A549 (cell line): ENCODE measurements around the gene LRRC36. TPM values are rescaled to one million over a fixed set of nuclear protein-coding genes. Genes with fewer than 3 reads are reported as not detected.

ENCODE experiments used
- ATAC-seq, 2 experiments: fragments of 200-7000 bp in 1 of 2; fragments of >200 bp in 1 of 2; cut with Nextera tagmentation in 1 of 2; cut with Tn5 transposase in 1 of 2; 3 replicates each; pipeline versions ENCODE4 v1.8.0 to v1.9.1; 2018 to 2020; ENCODE audit warnings: mild to moderate bottlenecking in 1 of 2, moderate library complexity in 1 of 2
- CTCF ChIA-PET: fragments of 300-600 bp; sonication (Branson Sonifier 250); formaldehyde crosslinking; extraction: SDS; loops from one replicate; lab custom pipeline; 2021; ENCODE audit warnings: antibody characterized with exemption, inconsistent platforms; lab: Yijun Ruan, JAX
- POLR2A ChIA-PET: fragments of 350-600 bp; formaldehyde crosslinking; extraction: SDS; loops from one replicate; lab custom pipeline; 2021; ENCODE audit warnings: antibody characterized with exemption, inconsistent platforms; lab: Yijun Ruan, JAX
- DNase-seq, 2 experiments: peaks; one replicate each; pipeline versions ENCODE4 v3.0.0 to v3.0.0-alpha.2; 2011 to 2016; ENCODE audit warnings: low read depth in 1 of 2, low spot score in 1 of 2
- FAIRE-seq: peaks from 2 replicates; lab custom pipeline; 2011; peaks lifted over from hg19 to GRCh38; lab: Jason Lieb, UNC
- H3K27ac ChIP-seq, 2 experiments: fragments of >200 bp; sonication (Bioruptor Twin); formaldehyde crosslinking; 3 replicates each; pipeline ENCODE4 v1.5.1; 2016 to 2017
- H3K4me1 ChIP-seq: fragments of >200 bp; sonication (Bioruptor Twin); formaldehyde crosslinking; 3 replicates; pipeline ENCODE4 v1.6.1; 2016
- H3K4me2 ChIP-seq: fragments of >200 bp; sonication (Bioruptor Twin); formaldehyde crosslinking; 3 replicates; pipeline ENCODE4 v1.6.1; 2016
- H3K4me3 ChIP-seq: fragments of >200 bp; sonication (Bioruptor Twin); formaldehyde crosslinking; 3 replicates; pipeline ENCODE4 v1.5.1; 2016
- H3K9me3 ChIP-seq: fragments of >200 bp; sonication (Bioruptor Twin); formaldehyde crosslinking; 3 replicates; pipeline ENCODE4 v1.6.1; 2016
- BCL3 ChIP-seq: fragments of >200 bp; sonication (Bioruptor Twin); formaldehyde crosslinking; IDR thresholded peaks from 3 replicates; pipeline ENCODE4 v1.6.1; 2016
- BHLHE40 ChIP-seq: IDR thresholded peaks from 2 replicates; pipeline ENCODE4 v1.6.1; 2012; ENCODE audit warnings: low read depth, low read length, inconsistent platforms
- CBX2 ChIP-seq: fragments of 200-600 bp; sonication (generic); IDR thresholded peaks from 2 replicates; pipeline ENCODE4 v1.6.1; 2016; ENCODE audit warnings: low read depth, mild to moderate bottlenecking, borderline replicate concordance
- CBX8 ChIP-seq: fragments of 200-600 bp; sonication (generic); IDR thresholded peaks from 2 replicates; pipeline ENCODE4 v1.6.1; 2016
- CEBPB ChIP-seq, 2 experiments: fragments of >200 bp in 1 of 2; sonication (Bioruptor Twin) in 1 of 2; formaldehyde crosslinking in 1 of 2; IDR thresholded peaks; 2 replicates each; pipeline ENCODE4 v1.6.1; 2012 to 2016
- CHD2 ChIP-seq: fragments of 150-350 bp; IDR thresholded peaks from 2 replicates; pipeline ENCODE4 v1.6.1; 2014; ENCODE audit warnings: low read length; ENCODE audit not compliant: partially characterized antibody
- CHD4 ChIP-seq: fragments of 200-600 bp; sonication (generic); IDR thresholded peaks from 2 replicates; pipeline ENCODE4 v1.6.1; 2016; ENCODE audit warnings: antibody characterized with exemption, mild to moderate bottlenecking, borderline replicate concordance
- CTCF ChIP-seq: fragments of >200 bp; sonication (Bioruptor Twin); formaldehyde crosslinking; IDR thresholded peaks from 3 replicates; pipeline ENCODE4 v1.5.1; 2016
- FOSL2 ChIP-seq, 2 experiments: fragments of 450-650 bp in 1 of 2; fragments of >200 bp in 1 of 2; sonication (Bioruptor Twin) in 1 of 2; formaldehyde crosslinking; IDR thresholded peaks; 2 replicates each; pipeline versions ENCODE4 v1.5.0 to v1.6.1; 2016 to 2020; ENCODE audit warnings: mild to moderate bottlenecking in 1 of 2, moderate library complexity in 1 of 2
- FOXS1 ChIP-seq: fragments of 250-450 bp; sonication (Bioruptor Pico); IDR thresholded peaks from 2 replicates; pipeline ENCODE4 v1.5.0; 2020; ENCODE audit warnings: mild to moderate bottlenecking, moderate library complexity
- HES2 ChIP-seq: fragments of >200 bp; sonication (Bioruptor Twin); formaldehyde crosslinking; IDR thresholded peaks from 2 replicates; pipeline ENCODE4 v1.6.1; 2016
- HOXB13 ChIP-seq: fragments of 250-450 bp; sonication (Bioruptor Pico); IDR thresholded peaks from 2 replicates; pipeline ENCODE4 v1.5.0; 2020; ENCODE audit warnings: low read depth, mild to moderate bottlenecking, moderate library complexity
- JUNB ChIP-seq: fragments of >200 bp; sonication (Bioruptor Twin); formaldehyde crosslinking; IDR thresholded peaks from 2 replicates; pipeline ENCODE4 v1.6.1; 2016
- MAZ ChIP-seq: fragments of 150-350 bp; IDR thresholded peaks from 2 replicates; pipeline ENCODE4 v1.6.1; 2014; ENCODE audit warnings: antibody characterized with exemption, low read depth, low read length, borderline replicate concordance
- NR3C1 ChIP-seq: fragments of >200 bp; sonication (Bioruptor Twin); formaldehyde crosslinking; IDR thresholded peaks from 3 replicates; pipeline ENCODE4 v1.6.1; 2017
- POLR2A ChIP-seq: IDR thresholded peaks from 2 replicates; pipeline ENCODE4 v1.6.1; 2012; ENCODE audit warnings: mild to moderate bottlenecking, low read length
- POLR2AphosphoS2 ChIP-seq: conservative IDR thresholded peaks from 2 replicates; pipeline ENCODE4 v1.6.1; 2012; ENCODE audit warnings: low read length, improper control_type of control experiment, inconsistent platforms
- RFX5 ChIP-seq: fragments of 450-650 bp; IDR thresholded peaks from 2 replicates; pipeline ENCODE4 v1.7.1; 2014; ENCODE audit warnings: antibody characterized with exemption, mild to moderate bottlenecking, moderate library complexity
- TP53 ChIP-seq: fragments of 250-450 bp; sonication (Bioruptor Pico); IDR thresholded peaks from 2 replicates; pipeline ENCODE4 v1.5.0; 2021; ENCODE audit warnings: mild to moderate bottlenecking, moderate library complexity
- ZNF302 ChIP-seq: fragments of 250-450 bp; sonication (Bioruptor Pico); IDR thresholded peaks from 2 replicates; pipeline ENCODE4 v1.9.0; 2021; ENCODE audit warnings: inconsistent platforms, mild to moderate bottlenecking, moderate library complexity
- ZSCAN20 ChIP-seq: fragments of 250-450 bp; sonication (Bioruptor Pico); IDR thresholded peaks from 2 replicates; pipeline ENCODE4 v1.8.0; 2022; ENCODE audit warnings: mild to moderate bottlenecking, moderate library complexity
- WGBS: methylation state at CpG from one replicate; pipeline ENCODE4 v1.1.6; 2017; ENCODE audit errors: missing lambda C conversion rate; 5-methylcytosine and 5-hydroxymethylcytosine counted together
- polyA plus RNA-seq, 4 experiments: library from polyadenylated mRNA; depleted of rRNA in 3 of 4; stranded (reverse); fragments of >200 nt; fragmentation: RNase III in 1 of 4; extraction: RNeasy Plus Mini Kit Qiagen cat#74134 plus additional on column Dnase treatment in 1 of 4; gene quantifications; 2 replicates in 3 of 4; 3 replicates in 1 of 4; pipeline ENCODE4 v1.2.3, GENCODE V29; 2011 to 2017
- TF ChIP-seq, protein P1 (sequence below): IDR thresholded peaks from 2 replicates; pipeline ENCODE4 v1.6.1; 2012; ENCODE audit warnings: low read depth, borderline replicate concordance
- TF ChIP-seq, protein P2 (sequence below): fragments of 200-600 bp; sonication (generic); IDR thresholded peaks from 2 replicates; pipeline ENCODE4 v1.6.1; 2016; ENCODE audit warnings: antibody characterized with exemption, mild to moderate bottlenecking, moderate library complexity

The LRRC36 gene
- polyA plus RNA-seq, 2 of the 4 experiments (the other 2 are of a cell fraction): 0.48 to 0.57 TPM

GRCh38 chr16:67431775-67432505 lies 105.3 kb downstream of the LRRC36 start:
- no peaks in the 10 kb centered on the region for H3K9me3 ChIP-seq
- DNase-seq: no peak
- H3K4me2 ChIP-seq: peak overlapping the region; percentile 98
- no peak for ATAC-seq
- H3K27ac ChIP-seq: peak overlapping the region; percentile 63 to 76; a peak in 5 of 6 replicates
- H3K4me1 ChIP-seq: peaks cover 9% of the 10 kb centered on the region; the same call in 2 of the 3 replicates
- no peak for FAIRE-seq
- CTCF ChIA-PET: interaction anchor here (0.8 to 4.4 kb wide), 7 partner anchors 10 to 34 kb away, joined by 3 to 19 read pairs (median 3); partner anchors contain the start of gene ZDHHC1
- POLR2A ChIA-PET: interaction anchor here (0.6 to 0.7 kb wide), 2 partner anchors 19 to 34 kb away, joined by 3 to 4 read pairs; no protein-coding TSS in a partner anchor
- WGBS: 84% methylated on average over 9 of the region's 13 CpGs
- TF ChIP-seq CBX2 (no peak), FOSL2 (IDR thresholded peaks at IDR 0.05) (no peak), FOSL2 (CRISPR knock-in tag; IDR thresholded peaks at IDR 0.05) (no peak), ZNF302 (CRISPR knock-in tag) (no peak), HES2 (no peak), JUNB (no peak), TP53 (CRISPR knock-in tag) (no peak), CEBPB (IDR thresholded peaks at IDR 0.05) (no peak), POLR2AphosphoS2 (no peak)
- TF ChIP-seq, protein P1, sequence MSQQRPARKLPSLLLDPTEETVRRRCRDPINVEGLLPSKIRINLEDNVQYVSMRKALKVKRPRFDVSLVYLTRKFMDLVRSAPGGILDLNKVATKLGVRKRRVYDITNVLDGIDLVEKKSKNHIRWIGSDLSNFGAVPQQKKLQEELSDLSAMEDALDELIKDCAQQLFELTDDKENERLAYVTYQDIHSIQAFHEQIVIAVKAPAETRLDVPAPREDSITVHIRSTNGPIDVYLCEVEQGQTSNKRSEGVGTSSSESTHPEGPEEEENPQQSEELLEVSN: no peak
- H3K4me3 ChIP-seq: peak overlapping the region; percentile 59

DNA sequence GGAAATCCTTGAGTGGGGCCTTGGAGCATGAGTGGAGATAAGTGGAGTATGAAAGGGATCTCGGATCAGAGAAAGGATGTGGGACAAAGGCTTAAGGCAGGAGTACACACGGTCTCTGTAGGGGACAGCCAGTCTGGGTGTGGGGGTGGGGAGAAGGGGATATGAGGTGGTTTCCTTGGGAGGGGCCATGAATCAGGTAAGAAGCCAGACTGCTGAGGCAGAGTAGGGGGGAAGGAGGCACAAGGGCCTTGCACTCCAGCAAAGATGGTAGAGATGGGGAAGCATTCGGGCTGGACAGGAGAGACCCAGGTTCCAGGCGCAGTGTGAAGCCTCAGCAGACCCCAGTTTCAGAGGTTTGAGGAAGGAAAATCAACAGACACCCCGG lies 105.9 kb downstream of the LRRC36 start:
- ChIA-PET CTCF (interaction anchor here (0.8 to 4.4 kb wide), 5 partner anchors 9 to 33 kb away, joined by 3 to 19 read pairs (median 4); partner anchors contain the start of gene ZDHHC1), POLR2A (interaction anchor here (0.7 kb wide), 1 partner anchor 33 kb away, joined by 3 read pairs; no protein-coding TSS in a partner anchor)
- Histone ChIP-seq H3K4me1 (peaks cover 9% of the 10 kb centered on the region; the same call in 2 of the 3 replicates), H3K4me2 (no peak overlapping the region), H3K4me3 (no peak overlapping the region), H3K9me3 (no peaks in the 10 kb centered on the region), H3K27ac (no peak overlapping the region)
- ATAC-seq (no peak), FAIRE-seq (no peak), DNase-seq (no peak)
- TF ChIP-seq CHD4 (no peak), MAZ (no peak), POLR2A (no peak), NR3C1 (no peak), JUNB (no peak), ZSCAN20 (CRISPR knock-in tag) (no peak), FOXS1 (no peak), HOXB13 (CRISPR knock-in tag) (no peak), CHD2 (no peak)
- WGBS: 81% methylated on average over 5 of the region's 5 CpGs

- ATAC-seq (no peak), FAIRE-seq (no peak), DNase-seq (no peak)
- Histone ChIP-seq H3K4me2 (no peak overlapping the region), H3K27ac (no peak overlapping the region), H3K4me1 (peaks cover 9% of the 10 kb centered on the region; the same call in 2 of the 3 replicates), H3K4me3 (no peak overlapping the region), H3K9me3 (no peaks in the 10 kb centered on the region)
- 73% methylated on average over 4 of the region's 5 CpGs for WGBS
- ChIA-PET CTCF (interaction anchor here (0.8 to 4.4 kb wide), 6 partner anchors 11 to 32 kb away, joined by 3 to 19 read pairs (median 4); partner anchors contain the start of gene ZDHHC1), POLR2A (no interaction called here)
- TF ChIP-seq BCL3: no peak
- TF ChIP-seq FOXS1: no peak
- TF ChIP-seq BHLHE40: no peak
- TF ChIP-seq NR3C1: no peak
- no peak for TF ChIP-seq CBX2
- no peak for TF ChIP-seq CTCF
- TF ChIP-seq CEBPB (IDR thresholded peaks at IDR 0.05): no peak
- no peak for TF ChIP-seq ZSCAN20 (CRISPR knock-in tag)
- TF ChIP-seq RFX5: no peak
- no peak for TF ChIP-seq POLR2AphosphoS2
- TF ChIP-seq, protein P2, sequence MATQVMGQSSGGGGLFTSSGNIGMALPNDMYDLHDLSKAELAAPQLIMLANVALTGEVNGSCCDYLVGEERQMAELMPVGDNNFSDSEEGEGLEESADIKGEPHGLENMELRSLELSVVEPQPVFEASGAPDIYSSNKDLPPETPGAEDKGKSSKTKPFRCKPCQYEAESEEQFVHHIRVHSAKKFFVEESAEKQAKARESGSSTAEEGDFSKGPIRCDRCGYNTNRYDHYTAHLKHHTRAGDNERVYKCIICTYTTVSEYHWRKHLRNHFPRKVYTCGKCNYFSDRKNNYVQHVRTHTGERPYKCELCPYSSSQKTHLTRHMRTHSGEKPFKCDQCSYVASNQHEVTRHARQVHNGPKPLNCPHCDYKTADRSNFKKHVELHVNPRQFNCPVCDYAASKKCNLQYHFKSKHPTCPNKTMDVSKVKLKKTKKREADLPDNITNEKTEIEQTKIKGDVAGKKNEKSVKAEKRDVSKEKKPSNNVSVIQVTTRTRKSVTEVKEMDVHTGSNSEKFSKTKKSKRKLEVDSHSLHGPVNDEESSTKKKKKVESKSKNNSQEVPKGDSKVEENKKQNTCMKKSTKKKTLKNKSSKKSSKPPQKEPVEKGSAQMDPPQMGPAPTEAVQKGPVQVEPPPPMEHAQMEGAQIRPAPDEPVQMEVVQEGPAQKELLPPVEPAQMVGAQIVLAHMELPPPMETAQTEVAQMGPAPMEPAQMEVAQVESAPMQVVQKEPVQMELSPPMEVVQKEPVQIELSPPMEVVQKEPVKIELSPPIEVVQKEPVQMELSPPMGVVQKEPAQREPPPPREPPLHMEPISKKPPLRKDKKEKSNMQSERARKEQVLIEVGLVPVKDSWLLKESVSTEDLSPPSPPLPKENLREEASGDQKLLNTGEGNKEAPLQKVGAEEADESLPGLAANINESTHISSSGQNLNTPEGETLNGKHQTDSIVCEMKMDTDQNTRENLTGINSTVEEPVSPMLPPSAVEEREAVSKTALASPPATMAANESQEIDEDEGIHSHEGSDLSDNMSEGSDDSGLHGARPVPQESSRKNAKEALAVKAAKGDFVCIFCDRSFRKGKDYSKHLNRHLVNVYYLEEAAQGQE: no peak
- TF ChIP-seq CBX8: no peak
These were observed 106.6 kb downstream of the LRRC36 start for GRCh38 chr16:67433131-67433719.
